ENCODE data around the gene JADE1.

GRCh38 chr4:128846063-128846462 lies 36.6 kb downstream of the JADE1 start:
- TF ChIP-seq ZFP3 (CRISPR knock-in tag; IDR thresholded peaks at IDR 0.05): no peak
- no peak for TF ChIP-seq ISL1 (CRISPR knock-in tag; IDR thresholded peaks at IDR 0.05)
- TF ChIP-seq SNAI2 (CRISPR knock-in tag; IDR thresholded peaks at IDR 0.05): no peak
- no peak for TF ChIP-seq ARNTL (CRISPR knock-in tag; IDR thresholded peaks at IDR 0.05; ENCODE audit: borderline replicate concordance, low read depth)
- TF ChIP-seq OSR1 (CRISPR knock-in tag; IDR thresholded peaks at IDR 0.05): no peak
- TF ChIP-seq ZC3H10 (CRISPR knock-in tag; IDR thresholded peaks at IDR 0.05): no peak
- TF ChIP-seq POU6F1 (CRISPR knock-in tag; IDR thresholded peaks at IDR 0.05; ENCODE audit: borderline replicate concordance, low read depth): no peak
- TF ChIP-seq RARB (CRISPR knock-in tag; IDR thresholded peaks at IDR 0.05): no peak
- TF ChIP-seq CSRNP3 (CRISPR knock-in tag; IDR thresholded peaks at IDR 0.05): no peak
